ENCODE measurements around the gene SLCO3A1. TPM values are rescaled to one million over a fixed set of nuclear protein-coding genes. Genes with fewer than 3 reads are reported as not detected.

SLCO3A1 gene
- total RNA-seq, 1 donor from 2014 or later, result 36.4 TPM

DNA sequence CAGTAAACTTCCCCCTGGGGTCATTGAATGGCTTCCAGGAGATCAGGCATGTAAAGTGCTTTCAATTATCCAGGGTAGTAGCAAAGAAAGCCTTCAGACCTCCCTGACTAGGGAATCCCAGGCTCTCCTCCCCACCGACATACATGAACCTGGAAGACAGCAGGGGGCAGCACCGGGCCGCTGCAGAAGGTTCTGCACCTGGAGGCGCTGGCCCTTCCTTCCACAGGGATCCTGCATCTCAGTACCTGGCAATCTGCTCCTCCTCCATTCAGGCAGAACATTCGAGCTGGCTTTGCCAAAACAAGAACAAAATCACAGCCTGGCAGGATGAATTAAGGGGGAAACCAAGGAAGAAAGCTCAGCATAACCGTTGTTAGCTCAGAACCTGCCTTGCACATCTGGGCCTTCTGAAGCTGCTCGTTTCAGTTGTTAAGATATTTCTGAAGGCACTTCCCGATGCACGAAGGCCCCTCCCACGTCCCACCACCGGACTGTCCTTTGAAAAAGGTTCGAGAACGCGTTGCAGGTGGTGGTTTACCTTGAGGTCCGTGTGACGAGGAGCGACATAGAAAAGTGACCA lies 237.7 kb downstream of the SLCO3A1 start:
- ATAC-seq (no peak), DNase-seq (ENCODE audit: low spot score) (no peak)
- intact Hi-C loops (cut with DNase I), result no loop called here

DNA sequence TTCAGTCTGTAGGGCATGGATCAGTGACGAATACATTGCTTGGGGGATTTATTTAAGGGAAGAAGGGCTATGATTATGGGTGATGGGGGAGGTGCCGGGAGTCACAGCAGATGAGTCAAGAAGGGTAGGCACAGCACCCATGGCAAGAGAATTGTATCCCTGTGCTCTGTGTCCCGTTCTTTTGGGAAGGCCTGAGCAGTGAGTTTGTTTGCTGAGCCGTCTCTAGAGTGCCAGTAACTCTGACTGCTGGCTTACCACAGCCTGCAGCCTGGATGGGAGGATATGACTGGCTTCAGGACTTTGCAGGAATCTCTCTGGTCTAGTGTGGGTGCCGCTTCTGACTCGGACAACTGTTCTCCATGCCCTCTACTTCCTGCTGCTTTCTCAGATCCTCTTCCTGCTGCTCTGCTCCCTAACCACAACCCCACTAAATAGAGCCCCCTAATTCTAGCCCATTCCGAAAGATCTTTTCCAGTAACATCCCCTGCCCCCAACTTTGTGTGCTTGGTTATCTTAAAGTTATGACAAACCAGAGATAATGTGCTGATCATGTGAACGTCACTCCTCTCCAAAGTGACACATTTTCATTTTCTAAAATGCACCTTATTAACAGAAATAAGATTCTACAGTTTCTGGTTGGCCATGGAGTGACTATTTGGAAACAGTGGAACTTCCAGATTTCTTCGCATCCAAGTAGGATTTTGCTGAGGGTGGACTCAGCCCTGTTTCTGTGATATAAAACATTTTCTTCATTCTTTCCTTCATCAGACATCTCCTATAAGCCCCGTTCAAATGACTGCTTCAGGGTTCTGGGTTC lies 239.0 kb downstream of the SLCO3A1 start:
- no peak for ATAC-seq
- DNase-seq (ENCODE audit: low spot score), result no peak
- intact Hi-C loops (cut with DNase I), result no loop called here

DNA sequence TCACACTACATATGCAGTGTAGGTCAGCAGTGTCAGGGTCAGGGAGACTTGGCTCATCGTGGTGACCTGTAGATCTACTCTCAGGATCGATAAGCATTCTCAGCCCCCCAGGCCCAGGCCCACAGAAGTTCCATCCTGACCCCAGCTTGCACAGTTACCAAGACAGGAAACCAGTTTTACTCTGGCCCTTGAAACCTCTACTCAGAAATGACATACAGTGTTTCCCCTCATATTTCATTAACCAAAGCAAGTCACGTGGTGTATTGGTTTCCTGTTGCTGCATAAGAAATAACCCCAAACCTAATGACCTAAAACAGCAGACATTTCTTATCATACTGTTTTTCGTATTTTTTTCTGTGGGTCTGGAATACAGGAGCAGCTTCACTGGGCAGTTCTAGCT lies 242.2 kb downstream of the SLCO3A1 start:
- DNase-seq (ENCODE audit: low spot score) (no peak), ATAC-seq (no peak)
- intact Hi-C loops (cut with DNase I), result no loop called here

DNA sequence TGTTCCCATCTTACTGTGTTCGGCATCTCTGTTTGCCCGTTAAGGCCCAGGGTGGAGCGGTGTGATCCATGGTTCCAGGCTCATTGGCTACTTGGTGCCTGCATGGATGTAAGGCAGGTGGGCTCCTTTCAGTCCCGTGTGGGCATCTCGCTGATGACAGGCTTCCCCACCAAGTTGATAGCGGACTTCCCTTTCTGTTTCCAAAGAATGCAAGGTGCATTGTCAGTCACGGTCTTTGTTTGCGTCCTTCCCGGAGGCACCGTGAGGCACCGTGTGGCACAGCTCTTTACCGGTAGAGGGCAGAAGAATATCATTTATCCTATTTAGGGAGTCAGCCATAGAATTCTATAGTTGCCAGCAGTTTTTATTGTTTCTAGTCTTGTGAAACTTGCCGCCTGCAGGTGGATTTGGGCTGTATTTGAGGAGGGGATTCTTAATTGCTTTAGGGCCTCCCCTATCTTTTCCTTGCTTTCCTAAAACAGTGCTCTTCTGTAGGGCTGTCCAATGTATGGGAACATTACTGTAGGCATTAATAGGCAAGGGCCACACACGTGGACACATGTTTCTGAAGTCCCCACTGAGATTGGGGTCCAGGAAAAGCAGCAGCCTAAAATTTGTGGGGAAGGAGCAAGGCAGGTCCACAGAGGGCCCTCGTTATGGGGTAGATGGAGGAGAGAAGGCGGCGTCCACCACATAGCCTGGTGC lies 244.1 kb downstream of the SLCO3A1 start:
- ATAC-seq (peak; percentile 89), DNase-seq (ENCODE audit: low spot score) (no peak)
- intact Hi-C loops (cut with DNase I), result no loop called here

DNA sequence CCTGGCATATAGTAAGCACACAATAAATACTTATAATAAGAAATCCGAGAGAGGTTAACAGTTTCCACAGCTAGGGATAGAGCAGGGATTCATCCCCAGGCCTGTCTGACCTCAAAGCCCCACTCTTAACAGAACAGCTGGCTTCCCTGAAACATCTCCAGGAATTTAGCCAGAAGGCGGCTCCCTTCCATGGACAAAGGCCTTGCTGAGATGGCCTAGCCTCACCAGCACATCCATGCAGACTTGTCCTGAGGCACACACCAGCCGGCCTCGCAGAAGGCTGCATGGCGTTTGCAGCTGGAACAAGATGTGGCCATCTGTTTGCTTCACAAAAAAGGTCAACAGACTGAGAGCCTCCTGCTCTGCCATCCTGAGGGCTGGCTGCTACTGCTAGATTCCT lies 245.4 kb downstream of the SLCO3A1 start:
- intact Hi-C loops (cut with DNase I), result no loop called here
- ATAC-seq (peak; percentile 90), DNase-seq (ENCODE audit: low spot score) (no peak)

DNA sequence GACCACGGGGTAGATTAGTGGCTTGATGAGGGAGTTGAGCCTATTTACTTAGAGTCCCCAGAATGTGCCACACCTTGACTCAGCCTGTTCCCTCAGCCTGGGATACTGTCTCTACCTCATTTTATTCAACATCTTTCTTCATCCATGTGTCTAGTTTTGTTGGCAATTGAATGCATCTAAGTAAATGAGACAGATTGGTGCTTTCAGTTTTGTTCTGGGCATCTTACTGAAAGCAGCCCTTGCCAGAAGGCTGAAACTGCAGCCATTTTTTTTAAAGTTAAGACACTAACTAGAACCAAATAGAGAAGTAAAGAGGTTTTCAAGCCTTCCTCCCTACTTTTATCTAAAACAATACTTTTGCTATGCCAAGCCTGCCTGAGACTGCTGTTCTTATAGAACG lies 246.8 kb downstream of the SLCO3A1 start:
- no peak for DNase-seq (ENCODE audit: low spot score)
- intact Hi-C loops (cut with DNase I), result no loop called here

DNA sequence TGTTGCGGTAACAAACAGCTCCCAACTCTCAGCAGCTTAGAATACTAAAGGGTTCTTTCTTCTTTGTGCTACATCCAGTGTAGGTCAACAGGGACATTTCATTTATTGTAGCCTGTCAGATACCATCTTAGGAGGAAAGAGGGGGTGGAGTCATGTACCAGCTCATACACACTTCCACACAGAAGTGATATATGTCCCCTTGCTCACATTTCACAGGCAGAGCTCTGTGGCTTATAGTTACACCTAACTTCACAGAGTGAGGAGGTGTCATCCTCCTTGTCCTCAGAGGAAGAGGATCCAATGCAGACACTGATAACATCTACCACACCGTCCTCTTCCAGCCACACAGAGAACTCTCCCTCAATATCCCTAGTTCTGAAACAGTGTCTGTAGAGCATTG lies 247.2 kb downstream of the SLCO3A1 start:
- intact Hi-C loops (cut with DNase I), result no loop called here
- ATAC-seq (no peak), DNase-seq (ENCODE audit: low spot score) (no peak)

More for the DNA sequence above, 246.8 kb downstream of the SLCO3A1 start:
- no peak for ATAC-seq

DNA sequence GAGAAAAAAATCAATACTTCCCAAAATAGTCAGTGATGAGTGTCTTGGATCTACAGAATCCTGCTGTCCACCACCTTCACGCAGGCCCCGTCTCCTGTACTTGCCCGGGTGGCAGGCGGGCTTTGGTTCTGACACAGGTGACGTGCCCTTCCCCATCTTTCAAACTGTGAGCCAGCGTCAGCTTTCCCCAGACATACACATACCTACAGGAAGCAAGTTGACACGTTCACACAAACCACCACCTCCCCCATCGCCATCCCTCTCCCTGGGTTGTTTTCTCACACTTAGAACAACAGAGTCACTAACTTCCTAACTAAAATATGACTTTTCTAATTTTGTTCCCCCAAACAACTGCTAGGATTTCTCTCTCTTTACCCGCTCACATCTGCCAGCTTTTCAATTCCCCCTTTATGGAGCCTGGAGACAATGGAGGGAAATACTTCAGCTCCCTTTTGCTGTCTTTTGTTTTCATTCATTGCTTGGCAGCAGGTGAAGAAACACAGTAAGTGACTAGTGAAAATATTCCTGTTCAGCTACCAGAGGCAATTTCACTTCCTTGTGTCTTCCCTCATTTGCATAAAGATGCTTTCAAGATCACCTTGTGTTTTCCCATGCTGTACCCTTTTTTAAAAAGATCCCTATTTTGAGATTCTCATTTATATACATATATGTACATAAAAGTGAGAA lies 248.3 kb downstream of the SLCO3A1 start:
- no peak for DNase-seq (ENCODE audit: low spot score)
- ATAC-seq, result no peak
- intact Hi-C loops (cut with DNase I), result no loop called here

DNA sequence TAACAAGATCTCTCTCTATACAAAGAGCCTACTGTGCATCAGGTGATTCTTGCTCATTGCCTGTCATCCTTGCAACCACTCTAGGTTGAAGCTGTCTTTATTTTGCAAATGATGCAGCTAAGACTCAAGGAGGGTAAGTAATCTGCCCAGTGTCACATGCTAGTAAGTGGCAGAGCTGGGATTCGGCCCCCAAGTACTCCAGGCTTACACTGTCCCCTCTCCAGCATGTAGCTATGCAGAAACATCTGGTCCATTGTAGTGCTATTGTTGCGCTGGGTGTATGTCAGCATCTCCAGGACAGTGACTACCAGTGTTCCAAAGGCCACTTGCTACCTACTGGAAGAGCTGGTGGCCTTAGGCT lies 248.9 kb downstream of the SLCO3A1 start:
- ATAC-seq, result no peak
- no peak for DNase-seq (ENCODE audit: low spot score)
- intact Hi-C loops (cut with DNase I), result no loop called here

DNA sequence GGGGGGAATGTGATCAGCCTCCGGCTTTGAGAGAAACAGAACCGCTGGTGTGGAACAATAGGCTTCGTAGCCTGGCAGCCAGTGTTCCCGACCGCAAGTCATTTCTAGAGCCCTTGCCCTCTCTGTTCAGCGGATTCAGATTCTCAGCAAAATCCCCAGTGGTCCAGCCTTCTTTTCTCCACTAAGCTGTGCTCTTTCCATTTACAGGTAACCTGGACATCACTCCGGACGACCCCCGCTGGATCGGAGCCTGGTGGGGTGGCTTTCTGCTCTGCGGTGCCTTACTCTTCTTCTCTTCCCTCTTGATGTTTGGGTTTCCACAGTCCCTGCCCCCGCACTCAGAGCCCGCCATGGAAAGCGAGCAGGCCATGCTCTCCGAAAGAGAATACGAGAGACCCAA lies 250.6 kb downstream of the SLCO3A1 start:
- DNase-seq (ENCODE audit: low spot score) (no peak), ATAC-seq (no peak)
- intact Hi-C loops (cut with DNase I), result no loop called here

DNA sequence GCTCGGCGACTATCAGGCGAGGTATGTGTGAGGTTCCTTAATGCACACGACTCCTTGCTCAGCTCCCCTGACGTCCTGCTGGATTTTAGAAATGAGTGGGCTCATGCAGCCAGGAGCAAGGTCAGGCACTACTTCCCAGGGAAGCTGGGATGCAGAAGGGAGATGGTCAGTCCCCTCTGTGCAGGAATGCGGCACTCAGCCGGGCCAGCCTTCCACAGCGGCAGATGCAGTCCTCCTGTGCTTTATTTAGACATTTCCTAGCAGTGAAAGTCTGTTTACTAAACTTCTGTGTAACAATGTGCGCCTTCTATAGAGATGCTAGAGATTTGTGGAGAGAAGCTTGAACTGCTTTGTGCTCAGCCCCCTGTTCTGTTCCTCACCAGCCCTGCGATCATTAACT lies 252.1 kb downstream of the SLCO3A1 start:
- intact Hi-C loops (cut with DNase I), result no loop called here

DNA sequence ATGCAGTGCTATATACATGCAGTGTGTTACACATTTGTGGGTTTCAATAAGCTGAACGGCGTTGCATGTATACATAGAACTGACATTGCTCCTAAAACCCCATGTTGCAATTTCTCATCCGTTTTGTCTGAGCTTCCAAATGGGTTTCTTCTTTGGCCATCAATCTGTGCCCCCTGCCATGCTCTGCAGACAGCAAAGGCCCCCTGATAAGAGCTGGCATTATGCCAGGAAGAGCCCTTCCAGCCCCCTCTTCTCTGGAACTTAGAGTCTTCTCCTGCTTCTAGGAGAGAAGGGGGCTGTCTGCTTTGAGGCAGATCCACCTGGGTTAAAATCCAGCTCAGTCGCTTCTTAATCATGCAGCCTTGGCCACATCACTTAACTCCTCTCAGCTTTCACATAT lies 254.0 kb downstream of the SLCO3A1 start:
- intact Hi-C loops (cut with DNase I), result no loop called here
- DNase-seq (ENCODE audit: low spot score), result no peak
- ATAC-seq, result no peak

More for the DNA sequence above, 252.1 kb downstream of the SLCO3A1 start:
- ATAC-seq, result no peak
- no peak for DNase-seq (ENCODE audit: low spot score)

DNA sequence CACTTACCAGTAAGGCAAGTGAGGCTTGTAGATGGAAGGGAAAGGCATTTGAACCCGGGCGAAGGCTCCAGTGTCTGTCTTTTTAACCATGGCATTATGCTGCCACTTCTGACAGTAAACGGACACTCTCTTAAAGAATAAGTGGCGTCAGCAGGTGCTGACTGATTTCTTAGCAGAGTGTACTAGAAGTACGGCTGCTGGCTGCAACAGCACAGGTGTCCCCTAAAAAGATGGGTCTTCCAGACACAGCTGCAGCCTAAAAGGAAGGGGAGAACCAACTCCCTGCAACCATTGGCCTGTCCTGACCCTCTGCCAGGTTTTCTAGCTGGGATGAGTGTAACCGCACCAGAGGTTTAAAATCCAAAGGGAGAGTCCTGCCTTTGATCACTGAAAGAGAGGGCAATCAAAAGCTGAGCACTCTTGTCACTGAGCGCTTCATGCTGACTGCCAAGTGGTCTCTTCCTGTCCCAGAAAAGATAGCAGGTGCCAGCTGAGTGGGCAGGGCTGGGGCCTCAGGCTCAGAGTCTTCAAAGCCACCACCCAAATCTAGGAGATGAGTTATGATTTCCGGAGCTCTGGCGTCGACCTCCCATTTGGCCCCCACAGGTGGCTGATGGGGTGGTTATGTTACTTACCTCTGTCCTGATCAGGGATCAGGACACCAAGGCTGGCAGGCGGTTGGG lies 255.8 kb downstream of the SLCO3A1 start:
- ATAC-seq, result no peak
- intact Hi-C loops (cut with DNase I), result no loop called here

DNA sequence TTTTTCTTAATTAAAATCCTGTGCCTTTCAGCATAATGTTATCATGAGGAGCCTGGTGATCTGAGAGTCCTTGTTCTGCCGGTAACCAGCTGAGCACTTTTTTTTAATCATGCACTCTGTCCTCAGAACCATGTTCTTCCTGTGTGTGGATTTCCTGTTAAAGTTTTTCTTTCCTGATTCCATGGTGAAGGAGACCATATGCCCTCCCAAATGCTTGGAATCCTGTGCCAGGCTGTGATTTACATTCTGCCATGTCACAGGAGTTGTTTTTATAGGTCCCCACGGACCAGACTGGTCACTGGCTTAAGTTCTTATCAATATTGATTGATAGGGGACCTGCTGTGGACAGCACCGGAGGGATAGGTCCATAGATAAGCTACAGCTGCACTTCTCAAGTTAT lies 257.8 kb downstream of the SLCO3A1 start:
- intact Hi-C loops (cut with DNase I), result no loop called here
- DNase-seq (ENCODE audit: low spot score), result no peak
- ATAC-seq, result no peak

More for the DNA sequence above, 255.8 kb downstream of the SLCO3A1 start:
- DNase-seq (ENCODE audit: low spot score), result no peak

DNA sequence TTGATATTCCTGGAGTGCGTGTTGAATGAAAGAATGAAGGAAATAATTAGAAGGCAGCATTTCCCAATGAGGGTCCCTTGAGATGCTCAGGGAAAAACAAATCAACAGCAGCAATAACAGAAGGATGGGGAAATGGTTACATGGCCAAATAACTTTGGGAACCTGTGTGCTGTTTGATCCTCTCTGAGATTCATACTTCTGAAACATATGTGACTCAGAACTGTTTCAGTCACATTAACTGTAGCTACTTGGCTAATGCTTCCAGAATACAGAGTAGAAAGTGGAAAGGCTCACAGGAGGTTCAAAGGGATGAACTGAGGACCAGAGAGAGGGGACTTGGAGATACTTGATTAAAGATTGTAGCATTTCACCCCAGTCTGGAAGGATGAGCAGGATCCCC lies 258.2 kb downstream of the SLCO3A1 start:
- peak; percentile 7 for ATAC-seq
- no peak for DNase-seq (ENCODE audit: low spot score)
- intact Hi-C loops (cut with DNase I), result no loop called here

DNA sequence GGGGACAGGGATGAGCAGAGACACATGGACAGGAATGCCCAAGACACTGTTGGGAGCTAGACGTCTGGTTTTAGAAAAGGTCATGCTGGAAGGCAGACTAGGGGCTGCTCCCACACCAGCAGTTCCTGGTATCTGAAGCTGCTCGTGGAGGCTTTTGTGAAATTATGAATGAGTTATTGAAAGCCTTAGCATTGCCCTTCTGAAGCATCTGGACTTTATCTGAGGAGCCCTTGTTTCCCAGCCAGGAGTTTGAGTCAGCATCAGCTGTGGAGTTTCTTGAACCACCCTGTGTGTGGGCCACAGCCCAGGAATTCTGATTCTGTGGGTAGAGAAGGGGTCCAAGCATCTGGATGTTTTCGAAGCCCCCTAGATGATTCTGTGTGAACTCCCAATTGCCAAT lies 258.7 kb downstream of the SLCO3A1 start:
- ATAC-seq (peak; percentile 88), DNase-seq (ENCODE audit: low spot score) (peak; percentile 59)
- intact Hi-C loops (cut with DNase I), result no loop called here

DNA sequence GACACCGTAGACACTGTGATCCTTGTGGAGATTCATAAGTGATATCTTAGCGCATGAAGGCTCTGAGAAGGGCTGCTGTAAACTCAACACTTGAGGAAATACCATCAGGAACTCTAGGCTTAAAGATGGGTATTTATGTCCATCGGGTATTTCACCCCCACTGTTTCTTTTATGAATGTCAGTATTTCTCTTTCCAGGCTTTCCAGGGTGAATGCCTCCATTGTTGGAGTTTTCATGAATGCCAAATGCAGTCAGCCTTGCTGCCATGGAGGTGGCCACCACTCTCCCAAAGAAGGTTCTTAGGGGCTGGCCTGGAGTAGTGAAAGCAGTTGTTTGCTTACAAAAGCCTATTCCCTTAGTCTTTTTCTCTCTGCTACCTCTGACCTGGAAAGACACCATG lies 259.2 kb downstream of the SLCO3A1 start:
- intact Hi-C loops (cut with DNase I), result no loop called here
- DNase-seq (ENCODE audit: low spot score) (no peak), ATAC-seq (peak; percentile 9)

DNA sequence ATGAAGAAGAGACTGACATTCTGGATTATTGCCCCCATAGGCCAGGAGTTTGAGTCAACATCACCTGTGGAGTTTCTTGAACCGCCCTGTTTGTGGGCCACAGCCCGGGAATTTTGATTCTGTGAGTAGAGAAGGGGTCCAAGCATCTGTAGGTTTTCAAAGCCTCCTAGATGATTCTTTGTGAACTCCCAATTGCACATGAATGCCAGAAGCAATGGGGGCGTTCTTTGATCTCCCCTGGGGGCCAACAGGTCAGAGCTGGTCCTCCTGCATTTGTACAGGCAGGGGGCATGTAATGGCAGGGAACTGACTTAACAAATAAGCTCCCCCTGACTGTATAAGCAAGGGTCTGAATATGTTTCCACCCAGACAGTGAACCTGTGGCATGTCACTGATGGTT lies 260.3 kb downstream of the SLCO3A1 start:
- DNase-seq (ENCODE audit: low spot score) (no peak), ATAC-seq (no peak)
- intact Hi-C loops (cut with DNase I), result no loop called here

DNA sequence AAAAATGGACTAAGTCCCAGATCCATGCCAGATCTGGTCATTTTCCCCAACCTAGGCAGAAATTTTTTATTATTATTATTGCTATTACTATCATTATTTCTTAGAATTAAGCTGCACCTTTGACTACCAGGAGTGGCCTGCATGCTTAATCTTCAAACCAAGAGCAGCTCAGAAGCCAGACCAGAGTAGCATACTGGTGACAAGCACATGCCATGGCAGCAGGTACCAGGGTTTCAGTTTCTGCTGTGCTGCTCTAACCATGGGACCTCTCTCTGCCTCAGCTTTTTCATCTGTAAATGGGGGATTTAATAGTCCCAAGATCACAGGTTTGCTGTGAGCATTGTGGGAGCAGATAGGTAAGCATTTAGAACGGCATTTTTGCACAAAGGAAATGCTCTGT lies 262.3 kb downstream of the SLCO3A1 start:
- DNase-seq (ENCODE audit: low spot score), result no peak
- intact Hi-C loops (cut with DNase I), result no loop called here
- ATAC-seq, result no peak
